ENCODE measurements around the gene C19orf47. TPM values are rescaled to one million over a fixed set of nuclear protein-coding genes. Genes with fewer than 3 reads are reported as not detected.
A peak's percentile ranks its signal among the peaks of the same experiment; 100 is the strongest.

Gene C19orf47
- total RNA-seq, 1 experiment from 2014 or later = 21.2 TPM

DNA sequence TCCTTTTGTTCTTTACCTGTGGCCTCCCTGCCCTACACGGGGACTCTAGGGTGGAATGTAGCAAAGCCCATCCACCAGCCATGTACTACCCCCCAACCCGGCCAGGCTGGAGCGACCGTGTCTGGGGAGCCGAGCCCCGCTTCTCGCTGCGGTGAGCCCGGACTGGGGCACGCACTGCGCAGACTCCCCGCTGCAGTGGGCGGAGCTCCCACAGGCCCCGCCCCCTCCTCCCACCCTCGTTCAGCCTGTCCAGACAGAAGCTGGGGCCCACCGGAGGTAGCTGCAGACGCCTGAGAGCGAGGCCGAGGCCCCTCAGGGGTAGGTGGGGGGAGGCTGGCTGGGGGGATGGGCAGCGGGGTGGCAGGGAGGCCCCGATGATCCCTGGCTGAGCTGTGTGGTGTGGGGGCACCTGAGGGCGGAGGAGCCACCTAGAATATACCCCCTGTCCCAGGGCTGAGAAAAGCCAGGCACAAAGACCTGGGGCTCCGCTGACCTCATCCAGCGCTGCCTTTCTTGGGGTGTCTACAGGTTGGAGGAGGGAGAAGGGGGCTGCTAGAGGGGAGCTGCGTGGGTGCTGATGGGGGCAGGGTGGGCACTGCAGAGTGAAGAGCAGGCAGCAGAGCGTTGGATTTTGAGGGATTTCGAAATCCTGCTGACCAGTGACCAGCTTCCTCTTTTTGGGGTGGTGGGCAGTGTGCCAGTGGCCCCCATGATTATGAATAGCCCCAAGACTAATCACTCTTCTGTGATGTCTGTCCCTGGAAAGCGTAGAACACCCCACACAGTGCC lies 17.6 kb upstream of the C19orf47 start:
- H4K20me1 ChIP-seq (ENCODE audit: insufficient read depth) = no peaks in the 10 kb centered on the region
- CTCF ChIA-PET = interaction anchor here (0.6 kb wide), 1 partner anchor 14 kb away, joined by 9 read pairs; no protein-coding TSS in a partner anchor
- 0 out of 2 replicates have a peak, but pooled peaks cover 4% of the 10 kb centered on the region for H3K4me1 ChIP-seq (replicated peaks; ENCODE audit: insufficient read depth)
- no TSS peak for BruUV-seq (replicated peaks)
- no peaks in the 10 kb centered on the region for H3K36me3 ChIP-seq (ENCODE audit: low read depth)
- TF ChIP-seq, protein P1, sequence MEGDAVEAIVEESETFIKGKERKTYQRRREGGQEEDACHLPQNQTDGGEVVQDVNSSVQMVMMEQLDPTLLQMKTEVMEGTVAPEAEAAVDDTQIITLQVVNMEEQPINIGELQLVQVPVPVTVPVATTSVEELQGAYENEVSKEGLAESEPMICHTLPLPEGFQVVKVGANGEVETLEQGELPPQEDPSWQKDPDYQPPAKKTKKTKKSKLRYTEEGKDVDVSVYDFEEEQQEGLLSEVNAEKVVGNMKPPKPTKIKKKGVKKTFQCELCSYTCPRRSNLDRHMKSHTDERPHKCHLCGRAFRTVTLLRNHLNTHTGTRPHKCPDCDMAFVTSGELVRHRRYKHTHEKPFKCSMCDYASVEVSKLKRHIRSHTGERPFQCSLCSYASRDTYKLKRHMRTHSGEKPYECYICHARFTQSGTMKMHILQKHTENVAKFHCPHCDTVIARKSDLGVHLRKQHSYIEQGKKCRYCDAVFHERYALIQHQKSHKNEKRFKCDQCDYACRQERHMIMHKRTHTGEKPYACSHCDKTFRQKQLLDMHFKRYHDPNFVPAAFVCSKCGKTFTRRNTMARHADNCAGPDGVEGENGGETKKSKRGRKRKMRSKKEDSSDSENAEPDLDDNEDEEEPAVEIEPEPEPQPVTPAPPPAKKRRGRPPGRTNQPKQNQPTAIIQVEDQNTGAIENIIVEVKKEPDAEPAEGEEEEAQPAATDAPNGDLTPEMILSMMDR (conservative IDR thresholded peaks at IDR 0.05) = no peak
- TF ChIP-seq EZH2 (IDR thresholded peaks at IDR 0.05; ENCODE audit: low read depth) = no peak
- H3K79me2 ChIP-seq (ENCODE audit: low read depth) = no peaks in the 10 kb centered on the region
- H3K9me3 ChIP-seq (ENCODE audit: insufficient read depth, low read depth) = no peaks in the 10 kb centered on the region
- DNase-seq = peak in 1 of 2 experiments; percentile 51
- no peaks in the 10 kb centered on the region for H3K27me3 ChIP-seq (ENCODE audit: insufficient read depth, low read depth)
- peak overlapping the region; percentile 84 for H3K4me2 ChIP-seq
- no peaks in the 10 kb centered on the region for H3K9me2 ChIP-seq (ENCODE audit: insufficient read depth)
- H3K27ac ChIP-seq = no peak overlapping the region
- intact Hi-C loops (cut with micrococcal nuclease; ENCODE audit: unreplicated experiment) = no loop called here
- H3K4me3 ChIP-seq = peak overlapping the region; percentile 60
- peaks cover 4% of the 10 kb centered on the region; the same call in 1 of the 2 replicates for H3F3A ChIP-seq (ENCODE audit: insufficient read depth, low read depth)
- POLR2A ChIA-PET (ENCODE audit: unreplicated experiment) = no interaction called here
- no peak overlapping the region; the same call in 1 of the 2 replicates for H2AFZ ChIP-seq

DNA sequence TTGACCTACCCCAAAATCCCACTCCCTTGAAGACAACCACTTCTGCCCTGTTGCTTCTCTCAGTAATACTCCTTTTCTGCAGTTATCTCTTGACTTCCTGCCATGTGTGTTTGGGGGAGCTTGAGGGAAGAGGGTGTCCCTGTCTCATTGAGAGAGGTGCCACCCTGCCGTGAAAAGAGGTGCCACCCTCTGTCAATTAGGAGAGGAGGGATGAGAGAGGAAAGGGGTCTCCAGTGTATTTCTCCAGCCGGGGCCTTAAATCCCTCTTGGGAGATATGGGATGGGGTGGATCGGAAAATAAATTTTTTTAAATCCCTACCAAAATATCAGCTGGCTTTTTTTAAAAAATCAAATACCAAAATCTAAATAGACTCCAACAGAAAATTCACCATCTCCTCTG lies 16.8 kb upstream of the C19orf47 start:
- Histone ChIP-seq H3K4me3 (peak overlapping the region; percentile 60), H3F3A (ENCODE audit: insufficient read depth, low read depth) (peaks cover 4% of the 10 kb centered on the region; the same call in 1 of the 2 replicates), H3K27ac (no peak overlapping the region), H3K36me3 (ENCODE audit: low read depth) (no peaks in the 10 kb centered on the region), H3K4me2 (peak overlapping the region; percentile 84), H3K27me3 (ENCODE audit: insufficient read depth, low read depth) (no peaks in the 10 kb centered on the region), H3K9me3 (ENCODE audit: insufficient read depth, low read depth) (no peaks in the 10 kb centered on the region), H3K79me2 (ENCODE audit: low read depth) (no peaks in the 10 kb centered on the region), H2AFZ (no peak overlapping the region), H4K20me1 (ENCODE audit: insufficient read depth) (no peaks in the 10 kb centered on the region), H3K4me1 (replicated peaks; ENCODE audit: insufficient read depth) (0 out of 2 replicates have a peak, but pooled peaks cover 4% of the 10 kb centered on the region), H3K9me2 (ENCODE audit: insufficient read depth) (no peaks in the 10 kb centered on the region)
- ChIA-PET CTCF (no interaction called here), POLR2A (ENCODE audit: unreplicated experiment) (no interaction called here)
- intact Hi-C loops (cut with micrococcal nuclease; ENCODE audit: unreplicated experiment) = no loop called here
- BruUV-seq (replicated peaks) = no TSS peak
- TF ChIP-seq, protein P1 (conservative IDR thresholded peaks at IDR 0.05) = no peak
- TF ChIP-seq EZH2 (IDR thresholded peaks at IDR 0.05; ENCODE audit: low read depth) = no peak
- no peak for DNase-seq

GRCh38 chr19:40363069-40363468 lies 14.9 kb upstream of the C19orf47 start:
- intact Hi-C loops (cut with micrococcal nuclease; ENCODE audit: unreplicated experiment) = no loop called here
- no peaks in the 10 kb centered on the region for H4K20me1 ChIP-seq (ENCODE audit: insufficient read depth)

More at GRCh38 chr19:40363069-40363468, 14.9 kb upstream of the C19orf47 start:
- Histone ChIP-seq H3K4me2 (no peak overlapping the region), H3K4me3 (no peak overlapping the region), H3K9me2 (ENCODE audit: insufficient read depth) (no peaks in the 10 kb centered on the region), H3F3A (ENCODE audit: insufficient read depth, low read depth) (peaks cover 4% of the 10 kb centered on the region; the same call in 1 of the 2 replicates), H3K36me3 (ENCODE audit: low read depth) (no peaks in the 10 kb centered on the region), H3K27me3 (ENCODE audit: insufficient read depth, low read depth) (no peaks in the 10 kb centered on the region), H2AFZ (no peak overlapping the region), H3K79me2 (ENCODE audit: low read depth) (no peaks in the 10 kb centered on the region), H3K9me3 (ENCODE audit: insufficient read depth, low read depth) (no peaks in the 10 kb centered on the region), H3K27ac (no peak overlapping the region), H3K4me1 (replicated peaks; ENCODE audit: insufficient read depth) (0 out of 2 replicates have a peak, but pooled peaks cover 4% of the 10 kb centered on the region)
- no peak for TF ChIP-seq EZH2 (IDR thresholded peaks at IDR 0.05; ENCODE audit: low read depth)
- TF ChIP-seq, protein P1 (conservative IDR thresholded peaks at IDR 0.05) = no peak
- CTCF ChIA-PET = no interaction called here
- POLR2A ChIA-PET (ENCODE audit: unreplicated experiment) = no interaction called here
- BruUV-seq (replicated peaks) = no TSS peak
- no peak for DNase-seq

Measured in PC-9 (cell line).